Transverse colon (tissue), 4 donors: ENCODE measurements around the gene TNFRSF6B.
"Not testable (repeated sequence)": the region's sequence is repeated elsewhere in the genome, so short reads cannot be mapped to it uniquely, and the experiment has no call there.

Experiments
- EP300 ChIP-seq: sonication (generic); formaldehyde crosslinking; IDR thresholded peaks from one replicate; pipeline ENCODE4 v1.6.1; 2017; ENCODE audit warnings: antibody characterized with exemption, low read depth
- POLR2A ChIP-seq: fragments of 450-650 bp; IDR thresholded peaks from one replicate; pipeline ENCODE4 v1.6.1; 2016; ENCODE audit warnings: antibody characterized with exemption, mild to moderate bottlenecking, moderate library complexity
- POLR2AphosphoS5 ChIP-seq, 3 donors: sonication (generic); formaldehyde crosslinking; IDR thresholded peaks; one replicate each; pipeline ENCODE4 v1.6.1; 2016; ENCODE audit warnings: antibody characterized with exemption in 3 of 3
- TF ChIP-seq, protein P1 (sequence below), 5 experiments: fragments of 200-600 bp in 3 of 5; fragments of 450-650 bp in 2 of 5; sonication (generic) in 3 of 5; IDR thresholded peaks; 1 replicate in 2 of 5; 2 replicates in 3 of 5; pipeline ENCODE4 v1.5.1; 2016 to 2017; ENCODE audit warnings: antibody characterized with exemption in 5 of 5, inconsistent platforms in 3 of 5, mild to moderate bottlenecking in 2 of 5, moderate library complexity in 1 of 5

DNA sequence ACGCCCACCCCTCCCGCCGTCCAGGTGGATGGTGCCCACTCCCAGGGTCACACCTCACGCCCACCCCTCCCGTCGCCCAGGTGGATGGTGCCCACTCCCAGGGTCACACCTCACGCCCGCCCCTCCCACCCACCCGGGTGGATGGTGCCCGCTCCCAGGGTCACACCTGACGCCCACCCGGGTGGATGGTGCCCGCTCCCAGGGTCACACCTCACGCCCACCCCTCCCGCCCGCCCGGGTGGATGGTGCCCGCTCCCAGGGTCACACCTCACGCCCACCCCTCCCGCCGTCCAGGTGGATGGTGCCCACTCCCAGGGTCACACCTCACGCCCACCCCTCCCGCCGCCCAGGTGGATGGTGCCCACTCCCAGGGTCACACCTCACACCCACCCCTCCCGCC is 46.0 kb upstream of the TNFRSF6B start:
- not testable (repeated sequence) for TF ChIP-seq POLR2A; POLR2AphosphoS5 (IDR thresholded peaks at IDR 0.05); EP300
- TF ChIP-seq, protein P1, sequence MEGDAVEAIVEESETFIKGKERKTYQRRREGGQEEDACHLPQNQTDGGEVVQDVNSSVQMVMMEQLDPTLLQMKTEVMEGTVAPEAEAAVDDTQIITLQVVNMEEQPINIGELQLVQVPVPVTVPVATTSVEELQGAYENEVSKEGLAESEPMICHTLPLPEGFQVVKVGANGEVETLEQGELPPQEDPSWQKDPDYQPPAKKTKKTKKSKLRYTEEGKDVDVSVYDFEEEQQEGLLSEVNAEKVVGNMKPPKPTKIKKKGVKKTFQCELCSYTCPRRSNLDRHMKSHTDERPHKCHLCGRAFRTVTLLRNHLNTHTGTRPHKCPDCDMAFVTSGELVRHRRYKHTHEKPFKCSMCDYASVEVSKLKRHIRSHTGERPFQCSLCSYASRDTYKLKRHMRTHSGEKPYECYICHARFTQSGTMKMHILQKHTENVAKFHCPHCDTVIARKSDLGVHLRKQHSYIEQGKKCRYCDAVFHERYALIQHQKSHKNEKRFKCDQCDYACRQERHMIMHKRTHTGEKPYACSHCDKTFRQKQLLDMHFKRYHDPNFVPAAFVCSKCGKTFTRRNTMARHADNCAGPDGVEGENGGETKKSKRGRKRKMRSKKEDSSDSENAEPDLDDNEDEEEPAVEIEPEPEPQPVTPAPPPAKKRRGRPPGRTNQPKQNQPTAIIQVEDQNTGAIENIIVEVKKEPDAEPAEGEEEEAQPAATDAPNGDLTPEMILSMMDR (IDR thresholded peaks at IDR 0.05) = not testable (repeated sequence)
